Loucy (cell line): ENCODE results near the gene DDX31.

Experiments used
- H2AFZ ChIP-seq: fragments of 200-600 bp; sonication (generic); 2 replicates; pipeline ENCODE4 v1.6.0; 2016; ENCODE audit warnings: antibody characterized with exemption, mild to moderate bottlenecking, low read length, moderate library complexity
- H3F3A ChIP-seq: fragments of 200-600 bp; 2 replicates; pipeline ENCODE4 v1.6.0; 2016; ENCODE audit warnings: antibody characterized with exemption, low read depth, mild to moderate bottlenecking
- H3K27me3 ChIP-seq: fragments of 200-600 bp; sonication (generic); 2 replicates; pipeline ENCODE4 v1.6.1; 2014; ENCODE audit warnings: low read length, mild to moderate bottlenecking; ENCODE audit not compliant: insufficient read depth, poor library complexity, severe bottlenecking
- H3K36me3 ChIP-seq: fragments of 200-600 bp; sonication (generic); 2 replicates; pipeline ENCODE4 v1.6.1; 2016; ENCODE audit warnings: low read length; ENCODE audit not compliant: insufficient read depth
- H3K4me1 ChIP-seq: fragments of 200-600 bp; sonication (generic); 2 replicates; pipeline ENCODE4 v1.5.1; 2014; ENCODE audit warnings: low read length, mild to moderate bottlenecking; ENCODE audit not compliant: insufficient read depth, poor library complexity, severe bottlenecking
- H3K4me2 ChIP-seq: fragments of 200-600 bp; sonication (generic); 2 replicates; pipeline ENCODE4 v1.6.0; 2014; ENCODE audit warnings: antibody characterized with exemption, low read length, low read depth, mild to moderate bottlenecking; ENCODE audit not compliant: poor library complexity, severe bottlenecking
- H3K4me3 ChIP-seq: fragments of 200-600 bp; sonication (generic); 2 replicates; pipeline ENCODE4 v1.5.1; 2014; ENCODE audit warnings: low read length, mild to moderate bottlenecking, mixed read lengths; ENCODE audit not compliant: poor library complexity, severe bottlenecking
- H3K79me2 ChIP-seq: fragments of 200-600 bp; sonication (generic); 2 replicates; pipeline ENCODE4 v1.6.1; 2014; ENCODE audit warnings: low read length; ENCODE audit not compliant: insufficient read depth
- H3K9ac ChIP-seq: fragments of 200-600 bp; sonication (generic); 2 replicates; pipeline ENCODE4 v1.6.0; 2014; ENCODE audit warnings: mild to moderate bottlenecking, low read depth, low read length, moderate library complexity; ENCODE audit not compliant: poor library complexity, severe bottlenecking
- H3K9me2 ChIP-seq: fragments of 200-600 bp; sonication (generic); replicated peaks from 2 replicates; pipeline ENCODE4 v1.6.1; 2016; ENCODE audit warnings: low read depth, low read length, mixed read lengths
- H3K9me3 ChIP-seq: fragments of 200-600 bp; sonication (generic); 2 replicates; pipeline ENCODE4 v1.6.1; 2014; ENCODE audit warnings: mild to moderate bottlenecking, antibody characterized with exemption, low read length, low read depth; ENCODE audit not compliant: insufficient read depth
- H4K20me1 ChIP-seq: fragments of 200-600 bp; sonication (generic); 2 replicates; pipeline ENCODE4 v1.6.0; 2014; ENCODE audit warnings: antibody characterized with exemption, low read length, mild to moderate bottlenecking; ENCODE audit not compliant: insufficient read depth, poor library complexity, severe bottlenecking
- EZH2phosphoT487 ChIP-seq: fragments of 200-600 bp; IDR thresholded peaks from 2 replicates; pipeline ENCODE4 v1.6.1; 2018; ENCODE audit warnings: antibody characterized with exemption, mild to moderate bottlenecking, moderate library complexity, borderline replicate concordance
- TF ChIP-seq, protein P1 (sequence below): fragments of 200-600 bp; sonication (generic); conservative IDR thresholded peaks from 2 replicates; pipeline ENCODE4 v1.5.1; 2014; ENCODE audit warnings: mild to moderate bottlenecking, antibody characterized with exemption, low read length

DDX31 gene

DNA sequence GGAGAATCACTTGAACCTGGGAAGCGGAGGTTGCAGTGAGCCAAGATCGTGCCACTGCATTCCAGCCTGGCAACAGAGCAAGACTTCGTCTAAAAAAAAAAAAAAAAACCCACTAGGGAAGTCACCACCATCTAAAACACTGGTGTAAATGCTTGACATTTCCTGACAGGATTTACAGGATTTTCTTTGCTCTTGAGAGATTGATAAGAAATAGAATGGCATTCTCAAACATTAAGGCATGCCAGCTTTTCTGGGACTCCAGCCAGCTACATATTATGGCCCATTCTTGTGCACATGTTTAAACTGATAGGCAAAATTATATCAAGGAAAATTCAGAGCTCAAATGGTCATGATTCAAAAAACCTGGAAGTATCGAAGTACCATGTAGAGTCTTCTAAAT, 29.2 kb upstream of the DDX31 start:
- no peaks in the 10 kb centered on the region for H4K20me1 ChIP-seq
- peaks cover 31% of the 10 kb centered on the region for H3K9me3 ChIP-seq
- peaks cover 6% of the 10 kb centered on the region for H3K27me3 ChIP-seq
- no peaks in the 10 kb centered on the region for H3K9me2 ChIP-seq
- H3K79me2 ChIP-seq, result no peaks in the 10 kb centered on the region
- H3F3A ChIP-seq, result no peaks in the 10 kb centered on the region
- H3K4me3 ChIP-seq, result no peak overlapping the region
- H3K36me3 ChIP-seq, result no peaks in the 10 kb centered on the region
- no peaks in the 10 kb centered on the region for H3K4me1 ChIP-seq
- H2AFZ ChIP-seq, result no peak overlapping the region
- H3K4me2 ChIP-seq, result no peak overlapping the region
- TF ChIP-seq, protein P1, sequence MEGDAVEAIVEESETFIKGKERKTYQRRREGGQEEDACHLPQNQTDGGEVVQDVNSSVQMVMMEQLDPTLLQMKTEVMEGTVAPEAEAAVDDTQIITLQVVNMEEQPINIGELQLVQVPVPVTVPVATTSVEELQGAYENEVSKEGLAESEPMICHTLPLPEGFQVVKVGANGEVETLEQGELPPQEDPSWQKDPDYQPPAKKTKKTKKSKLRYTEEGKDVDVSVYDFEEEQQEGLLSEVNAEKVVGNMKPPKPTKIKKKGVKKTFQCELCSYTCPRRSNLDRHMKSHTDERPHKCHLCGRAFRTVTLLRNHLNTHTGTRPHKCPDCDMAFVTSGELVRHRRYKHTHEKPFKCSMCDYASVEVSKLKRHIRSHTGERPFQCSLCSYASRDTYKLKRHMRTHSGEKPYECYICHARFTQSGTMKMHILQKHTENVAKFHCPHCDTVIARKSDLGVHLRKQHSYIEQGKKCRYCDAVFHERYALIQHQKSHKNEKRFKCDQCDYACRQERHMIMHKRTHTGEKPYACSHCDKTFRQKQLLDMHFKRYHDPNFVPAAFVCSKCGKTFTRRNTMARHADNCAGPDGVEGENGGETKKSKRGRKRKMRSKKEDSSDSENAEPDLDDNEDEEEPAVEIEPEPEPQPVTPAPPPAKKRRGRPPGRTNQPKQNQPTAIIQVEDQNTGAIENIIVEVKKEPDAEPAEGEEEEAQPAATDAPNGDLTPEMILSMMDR, result no peak
- no peak for TF ChIP-seq EZH2phosphoT487
- no peak overlapping the region for H3K9ac ChIP-seq

DNA sequence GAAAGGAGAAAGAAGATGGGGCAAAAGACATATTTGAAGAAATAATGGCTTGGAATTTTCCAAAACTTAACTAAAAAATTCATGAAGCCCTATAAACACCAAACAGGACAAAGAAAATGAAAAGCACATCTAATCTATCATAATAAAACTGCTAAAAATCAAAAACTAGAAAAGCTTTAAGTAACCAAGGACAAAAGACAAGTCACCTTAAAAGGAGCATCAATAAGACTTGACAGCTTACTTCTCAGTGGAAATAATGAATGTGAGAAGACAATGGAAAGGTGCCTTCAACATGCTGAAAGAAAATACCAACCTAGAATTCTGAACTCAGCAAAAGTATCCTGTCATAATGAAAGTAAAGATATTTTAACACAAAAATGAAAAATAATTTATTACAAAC, 27.4 kb upstream of the DDX31 start:
- Histone ChIP-seq H3K79me2 (no peaks in the 10 kb centered on the region), H3K4me3 (no peak overlapping the region), H3K4me2 (no peak overlapping the region), H3K36me3 (no peaks in the 10 kb centered on the region), H3K9me3 (peaks cover 31% of the 10 kb centered on the region), H3F3A (no peaks in the 10 kb centered on the region), H3K9me2 (no peaks in the 10 kb centered on the region), H2AFZ (no peak overlapping the region), H3K4me1 (no peaks in the 10 kb centered on the region), H4K20me1 (no peaks in the 10 kb centered on the region), H3K27me3 (peaks cover 6% of the 10 kb centered on the region), H3K9ac (no peak overlapping the region)
- TF ChIP-seq, protein P1, result no peak
- TF ChIP-seq EZH2phosphoT487, result no peak

DNA sequence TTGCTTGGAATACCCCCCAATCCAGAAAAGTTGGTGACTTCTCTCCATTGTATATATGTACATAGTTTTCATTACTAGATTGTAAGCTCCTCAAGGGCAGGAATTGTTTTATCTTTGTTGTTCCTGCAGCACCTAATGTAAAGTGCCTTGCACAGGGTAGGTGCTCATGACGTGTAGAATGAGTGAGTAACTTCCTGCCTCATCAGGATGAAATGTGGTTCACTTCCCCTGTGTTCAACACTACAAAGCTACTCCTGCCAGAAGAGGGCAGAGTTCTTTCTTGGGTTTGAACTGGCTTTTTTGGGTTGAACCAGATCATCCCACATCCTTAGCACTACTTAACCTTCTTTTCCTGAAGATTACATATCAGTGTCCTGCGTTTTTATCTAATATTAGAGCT, 24.4 kb upstream of the DDX31 start:
- no peaks in the 10 kb centered on the region for H3K4me1 ChIP-seq
- no peaks in the 10 kb centered on the region for H3K79me2 ChIP-seq
- peaks cover 26% of the 10 kb centered on the region for H3K9me3 ChIP-seq
- no peak overlapping the region for H2AFZ ChIP-seq
- no peak overlapping the region for H3K4me3 ChIP-seq
- TF ChIP-seq, protein P1, result peak; percentile 66
- no peak for TF ChIP-seq EZH2phosphoT487
- no peak overlapping the region for H3K4me2 ChIP-seq
- no peaks in the 10 kb centered on the region for H3K9me2 ChIP-seq
- H3K27me3 ChIP-seq, result peaks cover 6% of the 10 kb centered on the region
- peaks cover 24% of the 10 kb centered on the region for H3K36me3 ChIP-seq
- no peaks in the 10 kb centered on the region for H4K20me1 ChIP-seq
- no peaks in the 10 kb centered on the region for H3F3A ChIP-seq
- H3K9ac ChIP-seq, result no peak overlapping the region
